Esophagus muscularis mucosa (tissue), 3 donors: Measurements from ENCODE around the gene ITPR1.

Experiments
- CTCF ChIP-seq, 3 experiments: fragments of 200-600 bp in 2 of 3; fragments of 450-650 bp in 1 of 3; sonication (generic) in 2 of 3; IDR thresholded peaks; one replicate each; pipeline ENCODE4 v1.5.1; 2017 to 2019; ENCODE audit warnings: antibody characterized with exemption in 3 of 3, mild to moderate bottlenecking in 2 of 3, moderate library complexity in 1 of 3
- POLR2AphosphoS5 ChIP-seq, 2 donors: sonication (generic); formaldehyde crosslinking; IDR thresholded peaks; one replicate each; pipeline ENCODE4 v1.6.1; 2017; ENCODE audit warnings: antibody characterized with exemption in 2 of 2

DNA sequence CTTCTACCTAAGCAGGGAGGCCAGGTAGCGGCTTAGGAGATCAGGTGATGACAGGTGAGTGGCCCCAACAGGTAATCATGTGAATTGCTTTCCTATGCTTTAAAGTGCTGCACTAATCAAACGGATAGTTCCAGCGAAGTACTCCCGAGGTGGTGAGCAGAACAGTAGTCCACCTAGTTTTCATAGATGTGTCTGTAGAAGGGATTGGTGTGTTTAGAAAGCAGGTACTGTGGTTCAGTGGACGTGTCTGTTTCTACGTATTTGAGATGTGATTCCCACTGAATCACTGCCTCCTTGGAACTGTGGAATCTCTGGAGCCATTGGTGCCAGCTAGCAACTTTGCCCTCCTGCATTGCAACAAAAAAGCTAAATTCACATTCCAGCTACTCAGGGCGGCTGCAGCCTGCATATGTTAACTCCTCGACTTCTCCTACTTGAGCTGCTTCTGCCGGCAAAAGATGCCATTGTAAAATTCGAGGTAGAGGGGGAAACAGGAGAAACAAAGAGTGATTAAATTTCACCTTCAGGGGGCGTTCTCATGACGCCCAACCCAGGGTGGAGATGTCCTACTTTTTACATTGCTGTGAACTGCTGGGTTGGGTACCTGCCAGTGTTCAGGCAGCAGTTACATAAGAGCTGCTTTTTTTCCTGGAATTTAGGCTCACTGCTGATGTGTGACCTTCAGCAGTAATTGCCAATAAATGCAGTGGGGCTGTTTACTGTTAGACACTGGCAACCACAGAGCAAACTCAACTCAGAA lies 227.3 kb downstream of the ITPR1 start:
- TF ChIP-seq CTCF (IDR thresholded peaks at IDR 0.05) (peak; percentile 45 to 53 (median 46)), POLR2AphosphoS5 (IDR thresholded peaks at IDR 0.05) (peak; percentile 71 to 78)
